Esophagus muscularis mucosa (tissue), 4 donors: ENCODE measurements around the gene NPTX1. TPM values are rescaled to one million over a fixed set of nuclear protein-coding genes. Genes with fewer than 3 reads are reported as not detected.

Experiments used
- DNase-seq: peaks from one replicate; pipeline ENCODE4 v3.0.0-alpha.2; 2017; ENCODE audit errors: extremely low spot score
- H3K27ac ChIP-seq, 4 donors: fragments of 200-600 bp; sonication (generic); replicated peaks in 1 of 4; 1 replicate in 3 of 4; 2 replicates in 1 of 4; pipeline ENCODE4 v1.5.1; 2016 to 2019; ENCODE audit warnings: mild to moderate bottlenecking in 1 of 4
- H3K27me3 ChIP-seq, 4 donors: fragments of 200-600 bp; sonication (generic); one replicate each; pipeline versions ENCODE4 v1.5.1 to v1.6.0; 2016 to 2019
- H3K36me3 ChIP-seq, 4 donors: fragments of 200-600 bp; sonication (generic); one replicate each; pipeline ENCODE4 v1.5.1; 2016 to 2019
- H3K4me1 ChIP-seq, 4 donors: fragments of 200-600 bp; sonication (generic); one replicate each; pipeline ENCODE4 v1.5.1; 2016 to 2019
- H3K4me3 ChIP-seq, 4 donors: fragments of 200-600 bp; sonication (generic); 1 replicate in 2 of 4; 2 replicates in 2 of 4; pipeline ENCODE4 v1.5.1; 2016 to 2019; ENCODE audit warnings: mild to moderate bottlenecking in 4 of 4, moderate library complexity in 1 of 4
- H3K9me3 ChIP-seq, 4 donors: fragments of 200-600 bp; sonication (generic); 1 replicate in 3 of 4; 2 replicates in 1 of 4; pipeline ENCODE4 v1.5.1; 2016 to 2019
- EP300 ChIP-seq: sonication (generic); formaldehyde crosslinking; IDR thresholded peaks from one replicate; pipeline ENCODE4 v1.6.1; 2017; ENCODE audit warnings: antibody characterized with exemption
- POLR2A ChIP-seq: fragments of 450-650 bp; IDR thresholded peaks from one replicate; pipeline ENCODE4 v1.6.1; 2017; ENCODE audit warnings: antibody characterized with exemption, moderate library complexity, mild to moderate bottlenecking, low read depth
- POLR2AphosphoS5 ChIP-seq, 2 donors: sonication (generic); formaldehyde crosslinking; IDR thresholded peaks; one replicate each; pipeline ENCODE4 v1.6.1; 2017; ENCODE audit warnings: antibody characterized with exemption in 2 of 2
- WGBS: methylation state at CpG from one replicate; pipeline ENCODE4 v1.1.5; 2018; 5-methylcytosine and 5-hydroxymethylcytosine counted together
- intact Hi-C: fragments of 100-400 bp; cut with DNase I; formaldehyde crosslinking; loops from one replicate; pipeline ENCODE4 v1.15.1; 2023
- total RNA-seq, 4 donors: library from RNA; depleted of rRNA; stranded (reverse); fragments of >200 nt; gene quantifications; one replicate each; pipeline versions ENCODE4 v1.1.0 to v1.2.1, GENCODE V29; 2016
- TF ChIP-seq, protein P1 (sequence below), 3 experiments: fragments of 200-600 bp in 2 of 3; fragments of 450-650 bp in 1 of 3; sonication (generic) in 2 of 3; IDR thresholded peaks; one replicate each; pipeline ENCODE4 v1.5.1; 2017 to 2019; ENCODE audit warnings: antibody characterized with exemption in 3 of 3, mild to moderate bottlenecking in 2 of 3, moderate library complexity in 1 of 3

The NPTX1 gene
- total RNA-seq, 4 donors from 2014 or later, result 0.42 to 5.5 (median 4.1) TPM

DNA sequence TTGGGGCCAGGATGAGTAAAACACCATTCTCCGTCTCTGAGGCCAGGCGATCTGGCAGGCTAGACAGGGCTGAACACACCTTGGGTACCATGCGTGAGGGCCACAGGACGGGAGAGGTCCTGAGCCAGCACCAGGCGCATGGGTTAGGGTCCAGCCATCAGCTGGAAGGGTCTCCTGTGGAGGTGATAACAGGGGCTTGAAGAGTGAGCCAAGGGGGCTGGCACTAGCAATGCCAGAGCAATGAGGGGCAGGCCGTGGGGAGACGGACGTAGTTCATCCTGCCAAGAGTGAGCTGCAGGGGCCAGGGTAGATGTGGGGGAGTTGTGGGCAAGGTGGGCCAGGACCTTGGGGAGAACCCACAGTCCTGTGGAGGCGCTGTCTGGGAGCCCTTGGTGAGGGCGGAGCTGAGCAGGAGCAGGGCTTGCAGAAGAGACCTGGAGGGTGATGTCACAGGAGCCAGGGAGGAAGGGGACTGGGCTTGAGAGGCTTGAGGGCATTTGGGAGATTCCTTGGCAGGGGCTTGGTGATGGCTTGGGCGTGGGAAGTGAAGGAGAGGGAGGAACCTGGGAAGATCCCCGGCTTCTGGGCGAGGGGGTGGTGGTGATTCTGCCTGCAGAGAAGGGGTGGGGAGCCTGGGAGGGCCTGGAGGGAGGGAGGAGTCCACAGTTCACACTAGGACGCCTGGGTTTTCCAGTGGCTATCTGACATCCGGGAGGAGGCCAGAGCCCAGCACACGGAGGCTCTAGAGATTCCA is 6.3 kb upstream of the NPTX1 start:
- H3K27ac ChIP-seq, result no peak overlapping the region
- WGBS, result 58% methylated on average over 12 of the region's 16 CpGs
- no peak for DNase-seq
- peaks cover 0 to 13% (median 7%) of the 10 kb centered on the region in 4 donors for H3K9me3 ChIP-seq
- intact Hi-C loops, result no loop called here
- H3K27me3 ChIP-seq, result peaks cover 12 to 97% (median 45%) of the 10 kb centered on the region in 4 donors
- peaks cover 12 to 14% (median 13%) of the 10 kb centered on the region in 4 donors for H3K4me1 ChIP-seq
- H3K4me3 ChIP-seq, result no peak overlapping the region
- TF ChIP-seq POLR2A (no peak), POLR2AphosphoS5 (IDR thresholded peaks at IDR 0.05) (no peak)
- TF ChIP-seq, protein P1, sequence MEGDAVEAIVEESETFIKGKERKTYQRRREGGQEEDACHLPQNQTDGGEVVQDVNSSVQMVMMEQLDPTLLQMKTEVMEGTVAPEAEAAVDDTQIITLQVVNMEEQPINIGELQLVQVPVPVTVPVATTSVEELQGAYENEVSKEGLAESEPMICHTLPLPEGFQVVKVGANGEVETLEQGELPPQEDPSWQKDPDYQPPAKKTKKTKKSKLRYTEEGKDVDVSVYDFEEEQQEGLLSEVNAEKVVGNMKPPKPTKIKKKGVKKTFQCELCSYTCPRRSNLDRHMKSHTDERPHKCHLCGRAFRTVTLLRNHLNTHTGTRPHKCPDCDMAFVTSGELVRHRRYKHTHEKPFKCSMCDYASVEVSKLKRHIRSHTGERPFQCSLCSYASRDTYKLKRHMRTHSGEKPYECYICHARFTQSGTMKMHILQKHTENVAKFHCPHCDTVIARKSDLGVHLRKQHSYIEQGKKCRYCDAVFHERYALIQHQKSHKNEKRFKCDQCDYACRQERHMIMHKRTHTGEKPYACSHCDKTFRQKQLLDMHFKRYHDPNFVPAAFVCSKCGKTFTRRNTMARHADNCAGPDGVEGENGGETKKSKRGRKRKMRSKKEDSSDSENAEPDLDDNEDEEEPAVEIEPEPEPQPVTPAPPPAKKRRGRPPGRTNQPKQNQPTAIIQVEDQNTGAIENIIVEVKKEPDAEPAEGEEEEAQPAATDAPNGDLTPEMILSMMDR (IDR thresholded peaks at IDR 0.05), result no peak
- no peaks in the 10 kb centered on the region for H3K36me3 ChIP-seq

DNA sequence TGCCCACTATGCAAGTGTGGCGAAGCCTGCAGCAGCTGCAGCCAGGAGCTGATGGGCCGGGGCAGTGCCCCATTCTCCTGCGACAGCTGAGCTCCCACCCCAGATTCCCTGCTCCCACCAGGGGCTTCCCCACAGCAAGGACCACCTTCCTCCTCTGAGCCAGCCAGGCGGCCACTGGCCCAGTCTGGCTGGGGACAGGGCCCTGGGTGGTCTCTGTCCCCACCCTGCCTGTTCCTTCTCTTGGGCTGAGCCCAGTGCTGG is 5.6 kb upstream of the NPTX1 start:
- Histone ChIP-seq H3K27me3 (peaks cover 15 to 97% (median 53%) of the 10 kb centered on the region in 4 donors), H3K4me3 (no peak overlapping the region), H3K36me3 (no peaks in the 10 kb centered on the region), H3K27ac (no peak overlapping the region), H3K4me1 (peaks cover 19 to 21% (median 21%) of the 10 kb centered on the region in 4 donors), H3K9me3 (peaks cover 0 to 5% (median under 1%) of the 10 kb centered on the region in 4 donors)
- intact Hi-C loops, result no loop called here
- TF ChIP-seq POLR2AphosphoS5 (IDR thresholded peaks at IDR 0.05) (no peak), EP300 (no peak), POLR2A (no peak)
- TF ChIP-seq, protein P1 (IDR thresholded peaks at IDR 0.05), result no peak
- 80% methylated on average over 2 of the region's 4 CpGs for WGBS
- no peak for DNase-seq

DNA sequence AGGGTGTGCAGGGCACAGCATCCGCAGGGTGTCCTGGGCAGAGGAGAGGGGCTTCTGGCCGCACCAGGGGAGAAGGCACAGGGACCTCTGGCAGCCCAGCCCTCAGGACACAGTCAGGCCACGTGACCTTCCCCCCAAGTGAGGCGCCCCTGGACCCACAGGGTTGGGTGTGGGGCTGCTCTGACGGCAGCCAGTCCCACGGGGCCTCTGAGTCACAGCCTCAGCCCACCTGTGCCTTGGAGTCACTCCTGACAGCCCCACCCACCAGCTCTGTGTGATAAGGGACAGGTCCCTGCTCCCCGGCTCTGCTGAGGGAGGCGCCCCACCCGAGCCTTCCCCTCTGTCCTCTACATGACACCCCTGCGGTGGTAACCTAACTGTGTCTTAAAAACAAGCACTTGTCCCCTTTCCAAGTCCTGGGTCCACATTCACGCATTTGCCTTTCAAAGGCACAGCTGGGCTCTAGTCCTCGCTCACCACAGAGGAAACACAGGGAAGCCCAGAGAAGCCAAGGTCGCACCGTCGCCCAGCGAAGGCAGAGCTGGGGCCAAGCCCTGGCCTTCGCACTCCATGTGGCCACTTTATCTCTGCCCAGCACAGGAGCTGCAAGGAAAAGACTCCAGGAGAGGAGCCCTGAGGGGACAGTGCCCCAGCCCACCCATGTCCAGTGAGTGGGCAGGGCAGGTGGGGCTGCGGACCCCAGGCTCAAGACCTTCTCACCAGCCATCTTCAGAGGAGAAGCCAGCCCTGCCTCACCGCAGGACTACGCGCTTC is 5.1 kb upstream of the NPTX1 start:
- Histone ChIP-seq H3K4me3 (no peak overlapping the region), H3K27me3 (peaks cover 15 to 97% (median 56%) of the 10 kb centered on the region in 4 donors), H3K9me3 (peaks cover 0 to under 1% (median 0%) of the 10 kb centered on the region in 4 donors), H3K36me3 (no peaks in the 10 kb centered on the region), H3K27ac (no peak overlapping the region), H3K4me1 (peaks cover 24 to 26% (median 26%) of the 10 kb centered on the region in 4 donors)
- no peak for DNase-seq
- 88% methylated on average over 5 of the region's 21 CpGs for whole genome bisulfite sequencing
- TF ChIP-seq POLR2AphosphoS5 (IDR thresholded peaks at IDR 0.05), result no peak
- TF ChIP-seq, protein P1 (IDR thresholded peaks at IDR 0.05), result no peak
- no peak for TF ChIP-seq POLR2A
- no peak for TF ChIP-seq EP300
- intact Hi-C loops, result no loop called here

DNA sequence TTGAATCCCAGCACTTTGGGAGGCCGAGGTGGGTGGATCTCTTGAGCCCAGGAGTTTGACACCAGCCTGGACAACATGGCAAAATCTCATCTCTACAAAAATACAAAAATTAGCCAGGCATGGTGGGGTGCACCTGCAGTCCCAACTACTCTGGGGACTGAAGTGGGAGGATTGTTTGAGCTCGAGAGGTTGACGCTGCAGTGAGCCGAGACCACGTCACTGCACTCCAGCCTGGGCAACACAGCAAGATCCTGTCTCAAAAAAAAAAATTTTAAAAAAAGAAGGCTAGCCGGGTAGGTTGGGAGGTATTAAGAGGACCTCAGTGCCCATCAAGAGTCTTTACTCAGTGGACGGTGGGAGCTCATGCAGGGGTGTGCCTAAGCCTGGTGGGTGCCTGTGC is 3.8 kb upstream of the NPTX1 start:
- H3K4me3 ChIP-seq, result no peak overlapping the region
- H3K4me1 ChIP-seq, result peaks cover 34 to 39% (median 37%) of the 10 kb centered on the region in 4 donors
- intact Hi-C loops, result no loop called here
- H3K27me3 ChIP-seq, result peaks cover 22 to 97% (median 60%) of the 10 kb centered on the region in 4 donors
- no peak for DNase-seq
- TF ChIP-seq EP300, result no peak
- TF ChIP-seq POLR2A, result no peak
- no peak for TF ChIP-seq POLR2AphosphoS5 (IDR thresholded peaks at IDR 0.05)
- TF ChIP-seq, protein P1 (IDR thresholded peaks at IDR 0.05), result no peak
- no peak overlapping the region for H3K27ac ChIP-seq
- WGBS, result 88% methylated on average over 7 of the region's 7 CpGs
- no peaks in the 10 kb centered on the region for H3K36me3 ChIP-seq
- H3K9me3 ChIP-seq, result no peaks in the 10 kb centered on the region
